Epithelial cell of prostate (primary cell): ENCODE results near the gene XPNPEP1.

ENCODE experiments used
- DNase-seq: peaks from one replicate; pipeline ENCODE4 v3.0.0-alpha.2; 2011; ENCODE audit warnings: low read depth, low spot score
- H3K27ac ChIP-seq: fragments of 450-650 bp; 2 replicates; pipeline ENCODE4 v1.5.1; 2017; ENCODE audit warnings: mild to moderate bottlenecking

Gene XPNPEP1

DNA sequence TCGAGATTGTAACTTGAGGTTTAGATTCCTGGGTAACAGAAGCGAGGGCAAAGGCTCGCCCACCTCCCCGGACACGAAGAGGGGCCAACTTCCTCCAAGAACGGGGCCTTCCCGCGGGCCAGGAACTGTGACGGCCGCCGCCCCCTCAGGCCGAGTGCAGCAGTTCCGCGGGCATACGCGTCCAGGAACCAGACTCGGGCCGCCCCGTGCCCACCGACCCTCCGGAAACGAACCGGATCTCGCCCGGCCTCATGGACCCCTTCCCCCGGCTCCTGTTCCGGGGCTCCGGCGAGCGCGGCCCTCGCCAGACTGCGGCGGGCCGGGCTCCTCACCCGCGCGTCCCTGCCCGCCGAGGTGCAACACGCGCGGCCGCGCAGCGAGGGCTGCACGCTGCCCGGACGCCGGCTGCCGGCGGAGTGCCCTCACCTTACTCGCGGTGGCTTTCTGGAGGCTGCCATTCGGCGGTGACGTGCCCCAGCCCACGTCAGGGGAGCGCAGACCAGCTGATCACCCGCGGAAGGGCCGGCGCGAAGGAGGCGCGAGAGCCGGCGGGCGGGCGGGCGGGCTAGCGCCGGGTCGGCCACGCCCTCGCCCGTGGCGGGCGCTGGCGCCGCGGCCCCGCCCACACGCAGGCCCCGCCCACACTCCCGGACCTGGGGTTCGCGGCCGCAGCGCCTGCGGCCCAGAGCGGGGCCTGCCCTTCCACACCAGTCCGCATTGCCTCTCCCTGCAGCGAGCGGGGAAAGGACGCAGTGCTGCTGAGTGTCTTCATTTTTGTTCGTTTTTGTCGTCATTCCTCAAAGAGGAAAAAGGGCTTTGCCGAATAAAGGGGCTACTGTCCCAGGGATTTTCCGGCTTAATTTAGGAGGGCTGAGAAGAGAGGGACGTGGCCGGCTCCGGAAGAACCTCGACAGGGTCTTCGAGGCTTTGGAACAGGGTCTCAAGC lies at the start of gene XPNPEP1:
Gene XPNPEP1, minus strand, starts transcription at position 536 of the 946 bp plus-strand sequence. Its CDS starts 78 bp downstream, at position 458.
- peak within 1 kb of the TSS; percentile 55 for H3K27ac ChIP-seq
- peak; percentile 36 for DNase-seq

DNA sequence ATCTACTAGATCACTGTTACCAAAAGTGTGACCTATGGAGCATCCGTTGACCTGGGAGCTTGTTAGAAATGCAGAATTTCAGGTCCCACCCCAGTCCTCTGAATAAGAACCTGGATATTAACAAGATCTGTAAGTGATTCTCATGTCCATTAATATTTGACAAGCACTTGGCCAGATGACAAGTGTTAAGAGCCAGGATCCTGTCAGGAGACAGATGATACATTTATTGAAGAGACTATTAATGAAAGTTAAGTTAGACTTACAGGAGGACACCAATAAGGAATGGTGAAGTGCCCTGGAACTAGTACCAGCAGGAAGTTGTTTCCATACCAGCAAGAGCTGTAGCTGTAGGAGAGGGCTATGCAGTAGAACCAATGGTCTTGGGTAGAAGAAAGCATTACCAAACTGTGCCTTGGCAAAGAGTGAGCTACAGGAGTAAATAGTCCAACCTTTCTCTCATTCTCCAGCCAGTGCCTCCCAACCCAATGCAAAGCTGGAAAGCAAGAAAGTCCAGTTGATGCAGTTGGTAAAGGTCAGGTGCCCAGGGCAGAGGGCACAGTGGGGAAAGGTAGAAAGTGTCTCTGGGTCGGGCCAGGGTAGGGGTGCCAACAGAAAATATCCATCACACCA lies 49.2 kb upstream of the XPNPEP1 start:
- DNase-seq = no peak
- no peak overlapping the region for H3K27ac ChIP-seq

DNA sequence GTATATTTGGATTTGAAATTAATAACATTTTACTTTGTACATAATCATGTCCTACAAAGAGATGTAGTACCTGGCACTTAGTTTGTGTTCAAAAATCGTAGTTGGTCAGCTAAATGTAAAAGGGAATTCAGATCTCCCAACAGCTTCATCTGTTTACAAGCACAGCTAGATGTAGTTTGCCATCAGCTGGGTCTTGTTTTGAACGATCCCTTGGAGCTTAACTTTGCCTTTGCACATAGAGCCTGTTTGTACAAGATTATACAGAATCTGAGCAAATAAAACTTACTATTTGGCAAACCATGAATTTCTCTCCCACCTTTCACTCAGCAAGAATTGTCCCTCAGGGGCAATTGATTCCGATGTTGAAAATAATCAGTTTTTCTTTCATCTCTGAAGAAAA lies 48.3 kb upstream of the XPNPEP1 start:
- H3K27ac ChIP-seq = no peak overlapping the region
- no peak for DNase-seq

DNA sequence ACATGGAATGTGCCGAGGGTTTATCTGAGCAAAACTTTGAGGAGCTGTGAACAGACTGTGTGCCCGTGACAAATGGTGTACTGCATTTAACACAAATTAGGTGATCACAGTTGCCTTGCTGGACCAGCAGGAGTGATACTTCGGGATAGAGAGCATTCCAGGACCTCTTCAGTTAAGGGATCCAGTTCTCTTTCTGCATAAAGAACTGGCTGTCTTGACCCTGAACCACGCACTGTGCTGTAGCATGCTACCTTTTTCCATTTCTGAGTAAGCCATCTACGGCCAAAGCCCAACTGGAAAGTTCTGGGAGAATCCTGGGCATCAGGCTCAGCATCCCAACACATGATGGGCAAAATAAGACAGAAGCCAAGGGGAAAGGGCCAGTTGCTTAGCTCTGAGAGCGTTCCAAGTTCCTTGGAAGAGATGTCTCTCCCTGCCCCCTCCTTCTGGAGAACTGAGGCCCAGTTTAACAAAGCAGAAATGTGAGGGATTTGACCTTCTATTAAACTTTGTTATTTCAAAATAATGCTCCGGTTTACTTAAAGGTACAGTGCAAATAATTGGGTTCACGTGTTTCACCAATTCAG lies 46.5 kb upstream of the XPNPEP1 start:
- no peak overlapping the region for H3K27ac ChIP-seq
- DNase-seq = no peak

DNA sequence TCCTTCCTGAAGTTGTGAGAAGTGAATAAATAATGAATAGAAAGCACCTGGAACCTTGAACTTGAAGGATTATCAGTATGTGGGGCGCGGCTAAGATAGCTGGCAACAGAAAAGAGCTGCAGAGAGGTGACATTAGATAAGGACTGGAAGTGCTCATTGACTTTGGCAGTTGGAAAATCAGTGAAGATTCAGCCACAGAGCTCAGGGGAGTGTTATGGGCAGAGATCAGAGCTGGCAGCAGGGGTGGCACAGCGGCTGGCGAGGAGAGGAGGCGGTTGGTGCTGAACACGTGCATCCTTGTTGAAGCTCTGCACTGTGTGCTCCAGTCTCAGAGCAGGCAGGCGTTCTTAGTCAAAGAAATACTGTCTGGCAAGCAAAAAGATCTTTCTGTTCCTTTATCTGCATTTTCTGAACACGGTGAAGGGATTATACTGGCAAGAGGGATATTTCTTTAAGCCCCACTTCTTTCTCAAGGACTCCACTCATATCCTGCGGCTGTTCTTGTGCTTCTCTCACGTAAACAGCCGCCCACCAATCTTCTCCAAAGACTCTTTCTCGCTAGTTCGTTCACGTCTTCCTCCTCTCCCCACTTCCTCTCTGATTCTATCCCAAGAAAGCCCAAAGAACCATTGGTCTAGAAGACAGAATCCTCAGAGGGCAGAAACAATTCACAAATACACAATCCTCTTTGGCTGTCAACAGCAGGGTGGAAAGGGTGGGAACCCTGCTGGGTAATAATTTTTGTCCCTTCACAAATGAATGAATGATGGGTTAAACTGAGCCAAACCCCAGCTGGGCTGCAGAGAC lies 45.8 kb upstream of the XPNPEP1 start:
- no peak overlapping the region for H3K27ac ChIP-seq
- no peak for DNase-seq

DNA sequence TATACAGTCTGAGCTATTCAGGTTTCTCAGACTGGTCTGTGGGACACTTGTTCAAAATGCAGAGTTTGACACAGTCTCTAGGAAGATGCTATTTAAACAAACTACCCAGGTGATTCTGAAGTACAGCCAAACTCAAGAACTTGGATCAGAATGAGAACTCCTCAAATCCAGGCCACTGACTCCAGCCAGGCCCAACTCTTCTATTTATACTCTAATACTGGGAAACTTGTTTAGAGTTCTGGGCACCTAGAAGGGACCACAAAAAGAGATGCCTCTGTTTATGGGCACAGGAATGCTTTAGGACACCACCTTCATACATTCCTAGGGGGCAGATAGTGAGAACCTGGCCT lies 44.4 kb upstream of the XPNPEP1 start:
- DNase-seq = no peak
- H3K27ac ChIP-seq = no peak overlapping the region

DNA sequence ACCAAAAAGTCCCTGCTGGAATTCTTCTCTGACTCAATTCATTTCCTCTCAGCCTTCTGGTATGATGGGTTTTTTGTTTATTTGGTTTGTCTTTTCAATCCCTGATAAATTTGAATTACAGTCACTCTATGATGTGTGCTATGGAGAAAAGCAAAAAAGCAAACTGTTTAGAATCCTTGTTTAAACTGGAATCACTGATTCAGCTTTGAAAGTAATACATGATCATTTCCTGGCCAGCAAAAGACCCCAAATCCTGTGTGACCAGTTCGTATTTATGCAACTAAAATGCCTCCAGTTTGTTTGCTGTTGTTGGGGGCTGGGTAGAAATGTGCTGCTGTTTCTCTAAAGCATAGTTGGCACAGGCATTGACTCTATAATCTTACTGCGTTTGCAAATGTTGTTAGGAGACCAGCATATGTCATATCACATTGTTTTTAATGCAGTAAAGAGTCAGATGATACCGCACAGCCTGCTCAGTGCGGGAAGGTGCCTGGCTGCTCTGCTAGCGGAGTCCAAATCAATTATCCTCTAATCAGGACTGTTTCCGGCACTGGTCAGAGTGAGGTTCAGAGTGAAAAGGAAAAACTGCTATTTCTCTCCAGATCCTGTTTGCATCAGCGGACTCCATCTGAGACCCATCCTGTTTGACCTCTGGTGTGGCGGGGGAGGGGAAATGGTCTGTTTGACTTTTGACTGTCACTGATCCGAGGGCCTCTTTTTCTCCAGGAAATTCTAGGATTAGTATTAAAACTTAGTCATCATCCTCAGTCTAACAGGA lies 43.8 kb upstream of the XPNPEP1 start:
- no peak for DNase-seq
- H3K27ac ChIP-seq = no peak overlapping the region

DNA sequence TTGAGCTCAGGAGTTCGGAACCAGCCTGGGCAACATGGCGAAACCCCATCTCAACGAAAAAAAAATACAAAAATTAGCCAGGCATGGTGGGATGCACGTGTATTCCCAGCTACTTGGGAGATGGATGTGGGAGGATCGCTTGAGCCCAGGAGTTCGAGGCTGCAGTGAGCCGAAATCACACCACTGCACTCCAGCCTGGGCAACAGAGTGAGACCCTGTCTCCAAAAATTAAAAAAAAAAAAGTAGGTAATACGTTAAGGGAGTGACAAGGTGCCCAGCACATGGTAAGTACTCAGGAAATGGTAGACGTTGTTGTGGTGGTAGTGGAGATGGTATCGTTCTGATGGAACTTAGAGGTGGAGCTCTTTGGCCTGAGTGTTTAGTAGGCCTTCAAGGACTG lies 41.0 kb upstream of the XPNPEP1 start:
- DNase-seq = no peak
- no peak overlapping the region for H3K27ac ChIP-seq

DNA sequence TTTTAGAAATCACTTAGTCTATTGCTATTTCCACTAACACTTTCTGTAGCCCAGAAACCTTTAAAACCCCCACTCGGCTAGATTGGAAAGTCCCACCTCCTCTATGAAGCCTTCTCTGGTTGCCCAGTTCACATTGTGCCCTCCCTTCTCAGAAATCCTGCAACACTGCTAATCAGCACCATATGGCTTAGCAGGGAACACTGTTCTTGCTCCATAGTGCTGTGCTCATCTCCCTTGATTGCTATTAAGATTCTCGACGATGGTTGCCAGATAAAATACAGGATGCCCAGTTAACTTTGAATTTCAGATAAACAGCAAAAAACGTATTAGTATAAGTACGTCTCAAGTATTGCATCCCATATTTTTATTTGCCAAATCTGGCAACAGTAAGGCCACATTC lies 40.1 kb upstream of the XPNPEP1 start:
- H3K27ac ChIP-seq = no peak overlapping the region
- DNase-seq = no peak

DNA sequence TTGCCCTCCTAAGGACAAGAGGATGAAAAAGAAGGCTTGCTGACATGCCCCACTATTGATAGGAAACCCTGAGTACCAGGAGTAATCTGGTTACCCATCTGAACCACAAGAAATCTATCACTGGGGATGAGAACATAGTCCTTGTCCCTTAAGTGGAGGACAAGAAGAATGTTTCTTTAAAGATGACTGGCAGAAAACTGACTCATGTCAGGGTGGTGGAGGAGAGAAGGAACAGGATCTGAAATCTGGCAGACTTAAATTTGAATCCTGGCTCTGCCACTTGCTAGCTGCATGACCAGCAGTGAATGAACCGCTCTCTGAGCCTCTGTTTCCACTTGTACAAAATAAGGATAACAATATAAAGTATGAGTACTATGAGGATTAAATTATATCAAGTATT lies 38.9 kb upstream of the XPNPEP1 start:
- H3K27ac ChIP-seq = no peak overlapping the region
- DNase-seq = no peak

DNA sequence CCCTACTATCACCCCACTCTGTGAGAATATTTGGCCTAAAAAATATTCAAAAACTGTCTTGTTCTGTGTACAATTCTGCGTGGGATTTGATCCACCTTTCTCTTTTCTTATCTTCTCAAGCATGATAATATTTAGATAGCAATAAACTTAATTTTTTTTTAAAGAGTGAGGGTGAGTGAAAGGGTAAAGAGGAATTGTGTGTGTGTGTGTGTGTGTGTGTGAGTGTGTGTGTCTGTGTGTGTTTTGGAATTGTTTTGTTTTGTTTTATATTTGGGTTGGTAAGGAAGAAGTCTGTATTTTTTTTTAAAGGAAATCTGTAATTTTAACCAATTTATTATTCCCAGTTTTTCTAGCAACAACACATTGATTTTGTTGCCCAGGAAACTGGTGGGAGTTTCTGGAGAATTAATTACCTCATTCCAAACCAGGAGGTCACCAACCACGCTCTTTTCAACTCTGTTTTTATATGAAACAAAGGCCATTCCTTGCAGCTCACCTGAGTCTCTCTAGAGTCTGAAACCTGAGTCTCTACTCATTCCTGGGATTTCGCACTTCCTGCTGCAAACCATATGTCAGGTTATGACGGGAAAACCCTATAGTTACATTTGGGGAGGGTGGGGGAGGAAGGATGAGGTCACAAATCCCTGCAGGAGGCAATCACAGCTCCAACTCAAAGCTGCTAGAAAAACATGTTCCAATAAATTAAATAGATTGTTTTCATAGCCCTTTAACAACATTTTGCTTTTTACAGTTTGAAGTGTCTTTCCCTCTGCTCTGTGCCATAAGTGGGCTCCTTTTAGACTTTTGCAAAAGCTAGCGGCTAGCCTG lies 38.1 kb upstream of the XPNPEP1 start:
- no peak overlapping the region for H3K27ac ChIP-seq
- peak; percentile 12 for DNase-seq

DNA sequence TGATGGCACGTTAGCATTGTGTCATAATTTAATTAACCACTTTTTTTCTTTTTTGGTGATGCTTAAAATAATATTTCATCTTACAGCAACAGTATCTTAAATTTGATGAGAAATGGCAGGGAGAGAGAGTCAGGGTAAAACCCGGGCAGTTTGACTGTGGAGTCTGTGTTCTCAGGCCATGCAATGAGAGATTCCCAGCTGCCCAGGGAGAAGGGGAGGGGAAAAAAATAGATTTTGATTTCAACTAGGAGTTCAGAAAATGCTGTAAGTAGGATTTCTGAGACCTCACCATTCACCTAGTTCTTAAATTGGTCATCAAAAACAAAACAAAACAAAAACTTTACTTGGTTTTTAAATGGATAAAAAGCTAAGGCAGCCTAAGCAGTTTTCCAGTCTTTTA lies 37.4 kb upstream of the XPNPEP1 start:
- no peak overlapping the region for H3K27ac ChIP-seq
- no peak for DNase-seq

DNA sequence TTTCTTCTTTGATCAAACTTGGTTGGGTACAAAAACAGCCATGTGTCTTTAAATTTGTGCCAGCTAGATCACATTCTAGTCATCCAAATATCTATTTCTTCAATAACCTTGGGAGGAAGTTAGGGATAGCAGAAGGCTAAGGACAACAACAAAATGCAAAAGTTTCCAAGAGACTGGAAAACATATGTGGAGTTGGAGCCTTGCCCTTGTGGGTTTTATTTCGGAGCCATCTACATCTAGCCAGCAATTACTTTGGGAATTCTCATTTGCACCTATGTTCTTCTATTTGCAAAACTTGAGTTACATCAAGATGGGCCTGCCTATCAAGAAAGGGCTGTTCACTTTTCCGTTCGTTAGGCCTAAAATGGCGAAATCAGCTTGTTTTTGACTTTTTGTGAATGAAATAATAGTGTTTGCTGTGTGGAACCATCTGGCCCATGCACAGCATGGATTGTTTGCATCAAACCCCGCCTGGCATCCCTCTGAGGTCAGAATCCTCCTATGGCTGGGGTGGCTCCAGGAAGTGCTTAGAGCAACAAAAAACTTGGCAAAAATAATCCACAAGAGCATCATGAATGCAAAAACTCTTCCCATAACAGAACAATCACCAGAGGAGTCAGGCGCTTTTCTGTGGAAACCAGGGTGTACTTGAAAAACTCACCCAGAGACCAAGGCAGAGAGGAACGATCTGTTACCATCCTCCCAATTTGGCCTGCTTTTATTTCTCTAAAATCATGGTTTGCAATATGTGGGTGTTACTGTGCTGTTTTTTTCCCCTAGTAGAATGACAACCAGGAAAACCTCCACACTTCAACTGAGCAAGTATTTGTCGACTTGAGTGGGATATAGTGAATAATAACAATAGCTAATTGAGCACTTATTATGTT lies 36.2 kb upstream of the XPNPEP1 start:
- no peak for DNase-seq
- H3K27ac ChIP-seq = no peak overlapping the region

DNA sequence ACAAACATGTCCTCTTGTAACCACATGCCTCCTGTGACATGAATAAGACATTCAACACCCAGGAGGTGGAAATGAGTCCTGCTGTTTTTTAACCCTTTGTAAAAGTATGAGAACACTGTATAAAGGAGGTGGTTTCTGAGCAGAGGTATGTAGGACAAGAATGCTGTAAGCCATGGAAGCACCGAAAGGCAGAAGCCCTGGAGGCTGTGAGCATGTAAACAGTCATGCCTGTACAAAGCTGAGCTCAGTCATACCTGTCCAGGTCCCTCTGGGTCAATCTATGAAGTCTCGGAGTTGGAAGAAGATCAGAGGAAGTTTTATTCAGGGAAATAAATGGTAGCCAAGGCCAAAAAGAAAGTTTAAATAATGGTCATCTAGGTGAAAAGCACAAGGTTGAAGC lies 34.7 kb upstream of the XPNPEP1 start:
- peak overlapping the region; percentile 3 for H3K27ac ChIP-seq
- peak; percentile 37 for DNase-seq

DNA sequence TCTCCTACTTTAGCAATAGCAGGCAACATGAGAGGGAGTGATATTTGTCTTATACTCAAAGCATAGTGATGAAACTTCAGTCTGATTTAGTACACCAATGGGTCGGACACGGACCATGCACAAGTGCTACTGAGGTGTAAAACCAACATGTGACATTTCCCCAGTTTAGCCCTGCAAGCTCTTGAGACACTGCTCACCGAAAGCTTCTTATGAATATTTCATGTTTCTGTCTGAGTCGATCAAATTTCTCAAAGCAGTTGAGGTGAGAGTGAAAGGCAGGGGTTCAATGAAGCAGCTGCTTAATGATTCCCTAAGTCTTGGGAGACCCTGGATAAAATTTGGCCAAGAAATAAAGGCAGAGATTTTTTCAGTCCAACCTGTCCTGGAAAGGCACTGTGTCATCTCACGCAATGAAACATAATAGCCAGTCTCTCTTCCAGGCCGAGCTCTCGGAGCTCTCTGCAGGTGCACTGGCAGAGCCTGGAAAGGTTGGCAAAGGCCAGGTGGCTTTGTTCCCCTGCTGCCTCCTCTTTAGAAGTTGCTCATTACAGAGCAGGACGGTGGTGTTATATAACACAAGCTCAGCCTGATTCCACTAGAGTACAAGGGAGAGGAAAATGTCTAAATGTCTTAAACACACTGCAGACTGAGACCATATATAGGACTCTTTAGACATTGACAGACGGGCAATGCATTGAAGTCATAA lies 33.9 kb upstream of the XPNPEP1 start:
- H3K27ac ChIP-seq = no peak overlapping the region
- no peak for DNase-seq

DNA sequence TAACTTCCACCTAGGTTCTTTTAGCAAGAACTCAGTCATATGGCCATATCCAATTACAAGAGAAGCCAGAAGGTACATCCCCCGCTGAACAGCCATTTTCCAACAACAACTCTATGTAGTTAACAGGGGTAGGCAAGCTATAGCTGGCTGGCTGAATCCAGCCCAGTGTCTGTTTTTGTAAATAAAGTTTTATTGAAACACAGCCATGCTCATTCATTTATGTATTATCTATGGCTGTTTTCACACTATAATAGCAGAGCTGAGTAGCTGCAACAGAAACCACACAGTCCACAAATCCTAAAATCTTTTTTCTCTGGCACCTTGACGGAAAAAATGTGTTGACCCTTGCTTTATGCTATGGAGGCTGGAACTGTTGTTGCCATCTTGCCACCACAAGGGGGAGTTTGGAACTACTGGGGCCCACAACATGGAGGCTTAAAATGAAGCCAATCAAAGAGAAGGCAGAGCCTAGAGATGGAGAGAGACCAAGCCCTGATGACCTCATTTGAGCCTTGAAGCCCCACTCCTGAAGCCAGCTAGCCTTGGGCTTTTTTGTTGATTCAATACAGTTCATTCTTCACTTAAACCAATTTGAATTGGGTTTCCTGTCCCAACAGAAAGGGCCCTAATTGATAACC lies 33.3 kb upstream of the XPNPEP1 start:
- no peak for DNase-seq
- no peak overlapping the region for H3K27ac ChIP-seq

DNA sequence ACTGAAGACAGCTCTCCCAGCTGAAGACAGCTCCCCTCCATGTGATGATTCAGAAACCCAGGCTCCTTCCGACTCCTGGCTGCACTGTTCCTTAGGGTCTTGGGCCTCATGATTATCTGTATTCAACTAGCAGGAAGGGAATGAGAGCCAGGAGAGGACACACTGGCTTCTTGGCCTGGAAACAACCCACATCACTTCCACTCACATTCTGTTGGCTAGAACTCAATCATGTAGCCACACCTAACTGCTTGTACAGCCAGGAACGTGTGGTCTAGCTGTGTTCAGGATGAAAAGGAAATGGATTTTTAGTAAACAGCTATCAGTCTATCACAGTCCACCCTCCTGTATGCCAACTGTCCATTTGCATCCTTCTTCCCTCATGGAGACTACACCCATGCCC lies 30.5 kb upstream of the XPNPEP1 start:
- DNase-seq = no peak
- H3K27ac ChIP-seq = no peak overlapping the region
